HG02973 (cell line): ENCODE measurements around the gene EIF4E2.

ENCODE experiments used
- ATAC-seq: cut with Tn5 transposase; IDR thresholded peaks from one replicate; pipeline ENCODE4 v1.9.1; 2021; ENCODE audit warnings: moderate library complexity; ENCODE audit not compliant: unreplicated experiment

The EIF4E2 gene

GRCh38 chr2:232592772-232593395 is 42.4 kb downstream of the EIF4E2 start:
- ATAC-seq, result no peak

- ATAC-seq, result no peak
Measured at GRCh38 chr2:232593982-232594381, 43.5 kb downstream of the EIF4E2 start.

- no peak for ATAC-seq
Measured at GRCh38 chr2:232597362-232598079, 47.0 kb downstream of the EIF4E2 start.

- ATAC-seq, result no peak
Measured at GRCh38 chr2:232598293-232598692, 47.8 kb downstream of the EIF4E2 start.

GRCh38 chr2:232600053-232600773 is 49.7 kb downstream of the EIF4E2 start:
- no peak for ATAC-seq

GRCh38 chr2:232603283-232603682 is 52.8 kb downstream of the EIF4E2 start:
- ATAC-seq, result no peak

GRCh38 chr2:232604535-232604934 is 54.0 kb downstream of the EIF4E2 start:
- no peak for ATAC-seq

GRCh38 chr2:232607011-232607410 is 56.5 kb downstream of the EIF4E2 start:
- no peak for ATAC-seq

- no peak for ATAC-seq
Measured at GRCh38 chr2:232609607-232610006, 59.1 kb downstream of the EIF4E2 start.

GRCh38 chr2:232610081-232610480 is 59.6 kb downstream of the EIF4E2 start:
- ATAC-seq, result no peak

GRCh38 chr2:232611061-232611460 is 60.6 kb downstream of the EIF4E2 start:
- ATAC-seq, result no peak

GRCh38 chr2:232611559-232612218 is 61.2 kb downstream of the EIF4E2 start:
- ATAC-seq, result no peak

- ATAC-seq, result no peak
Measured at GRCh38 chr2:232613538-232614134, 63.1 kb downstream of the EIF4E2 start.

GRCh38 chr2:232615339-232615738 is 64.8 kb downstream of the EIF4E2 start:
- ATAC-seq, result no peak
